ENCODE measurements around the gene FHIT.

DNA sequence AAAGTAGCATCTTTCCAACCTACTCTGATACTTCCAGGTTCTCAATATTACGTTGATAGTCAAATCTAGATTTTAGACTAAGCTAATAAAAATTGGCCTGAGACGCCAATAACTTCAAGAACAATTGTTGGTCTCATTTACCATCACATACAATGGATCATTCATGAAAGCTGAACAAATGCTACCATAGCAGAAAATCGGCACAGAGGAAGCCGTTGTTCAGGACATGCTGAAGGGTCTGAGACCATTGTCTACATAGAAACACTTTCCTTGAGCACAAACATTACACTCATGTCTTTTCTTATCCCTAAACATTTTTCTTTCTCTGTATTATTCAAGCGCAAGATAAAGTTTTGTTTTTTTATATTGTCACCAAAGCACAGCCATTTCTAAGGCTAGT lies 37.2 kb upstream of the FHIT start:
- TF ChIP-seq, protein P1, sequence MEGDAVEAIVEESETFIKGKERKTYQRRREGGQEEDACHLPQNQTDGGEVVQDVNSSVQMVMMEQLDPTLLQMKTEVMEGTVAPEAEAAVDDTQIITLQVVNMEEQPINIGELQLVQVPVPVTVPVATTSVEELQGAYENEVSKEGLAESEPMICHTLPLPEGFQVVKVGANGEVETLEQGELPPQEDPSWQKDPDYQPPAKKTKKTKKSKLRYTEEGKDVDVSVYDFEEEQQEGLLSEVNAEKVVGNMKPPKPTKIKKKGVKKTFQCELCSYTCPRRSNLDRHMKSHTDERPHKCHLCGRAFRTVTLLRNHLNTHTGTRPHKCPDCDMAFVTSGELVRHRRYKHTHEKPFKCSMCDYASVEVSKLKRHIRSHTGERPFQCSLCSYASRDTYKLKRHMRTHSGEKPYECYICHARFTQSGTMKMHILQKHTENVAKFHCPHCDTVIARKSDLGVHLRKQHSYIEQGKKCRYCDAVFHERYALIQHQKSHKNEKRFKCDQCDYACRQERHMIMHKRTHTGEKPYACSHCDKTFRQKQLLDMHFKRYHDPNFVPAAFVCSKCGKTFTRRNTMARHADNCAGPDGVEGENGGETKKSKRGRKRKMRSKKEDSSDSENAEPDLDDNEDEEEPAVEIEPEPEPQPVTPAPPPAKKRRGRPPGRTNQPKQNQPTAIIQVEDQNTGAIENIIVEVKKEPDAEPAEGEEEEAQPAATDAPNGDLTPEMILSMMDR (IDR thresholded peaks at IDR 0.05): no peak
- no peak for TF ChIP-seq EP300 (IDR thresholded peaks at IDR 0.05)
- TF ChIP-seq POLR2A (IDR thresholded peaks at IDR 0.05): no peak
